Mammary epithelial cell (primary cell): Measurements from ENCODE around the gene BMP6.

Source experiments
- EZH2 ChIP-seq: IDR thresholded peaks from 2 replicates; pipeline ENCODE4 v1.6.1; 2012; ENCODE audit warnings: low read length, inconsistent platforms, borderline replicate concordance
- TF ChIP-seq, protein P1 (sequence below), 2 donors: IDR thresholded peaks in 1 of 2; conservative IDR thresholded peaks in 1 of 2; 2 replicates each; pipeline ENCODE4 v1.5.1; 2011 to 2012; ENCODE audit warnings: inconsistent platforms in 2 of 2, low read length in 2 of 2, mild to moderate bottlenecking in 2 of 2, control low read depth in 1 of 2, low read depth in 1 of 2; ENCODE audit not compliant: insufficient read depth in 1 of 2; ENCODE audit errors: extremely low read depth in 1 of 2

DNA sequence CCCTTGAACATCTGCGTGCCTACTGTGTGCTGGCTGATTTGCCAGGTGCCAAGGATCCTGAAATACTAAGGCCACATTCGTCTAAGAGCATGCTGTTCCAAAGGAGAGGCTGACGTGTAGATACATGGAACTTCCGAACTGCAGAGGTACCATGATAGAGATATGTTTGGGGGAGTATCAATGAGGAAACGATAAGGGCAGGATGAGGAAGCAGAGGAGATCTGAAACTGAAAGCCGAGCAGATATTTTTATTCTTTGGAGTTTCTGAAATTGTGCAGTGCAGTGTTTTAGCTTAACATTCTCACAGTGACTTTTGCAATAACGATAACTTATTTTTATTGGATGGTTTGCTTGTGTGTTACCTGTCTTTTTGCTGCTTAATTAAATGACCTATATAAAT, 24.3 kb downstream of the BMP6 start:
- TF ChIP-seq, protein P1, sequence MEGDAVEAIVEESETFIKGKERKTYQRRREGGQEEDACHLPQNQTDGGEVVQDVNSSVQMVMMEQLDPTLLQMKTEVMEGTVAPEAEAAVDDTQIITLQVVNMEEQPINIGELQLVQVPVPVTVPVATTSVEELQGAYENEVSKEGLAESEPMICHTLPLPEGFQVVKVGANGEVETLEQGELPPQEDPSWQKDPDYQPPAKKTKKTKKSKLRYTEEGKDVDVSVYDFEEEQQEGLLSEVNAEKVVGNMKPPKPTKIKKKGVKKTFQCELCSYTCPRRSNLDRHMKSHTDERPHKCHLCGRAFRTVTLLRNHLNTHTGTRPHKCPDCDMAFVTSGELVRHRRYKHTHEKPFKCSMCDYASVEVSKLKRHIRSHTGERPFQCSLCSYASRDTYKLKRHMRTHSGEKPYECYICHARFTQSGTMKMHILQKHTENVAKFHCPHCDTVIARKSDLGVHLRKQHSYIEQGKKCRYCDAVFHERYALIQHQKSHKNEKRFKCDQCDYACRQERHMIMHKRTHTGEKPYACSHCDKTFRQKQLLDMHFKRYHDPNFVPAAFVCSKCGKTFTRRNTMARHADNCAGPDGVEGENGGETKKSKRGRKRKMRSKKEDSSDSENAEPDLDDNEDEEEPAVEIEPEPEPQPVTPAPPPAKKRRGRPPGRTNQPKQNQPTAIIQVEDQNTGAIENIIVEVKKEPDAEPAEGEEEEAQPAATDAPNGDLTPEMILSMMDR (conservative IDR thresholded peaks at IDR 0.05 in 1 of 2, IDR thresholded peaks at IDR 0.05 in 1 of 2; ENCODE audit: extremely low read depth in 1 of 2, insufficient read depth in 1 of 2, low read depth in 1 of 2, low read length in 2 of 2) = no peak
- no peak for TF ChIP-seq EZH2
